ENCODE measurements around the gene KDM4B. TPM values are rescaled to one million over a fixed set of nuclear protein-coding genes. Genes with fewer than 3 reads are reported as not detected.

KDM4B gene
- total RNA-seq, 4 donors from 2014 or later = 26.0 to 51.2 (median 34.2) TPM

GRCh38 chr19:5125376-5125775 is 156.5 kb downstream of the KDM4B start:
- 92% methylated on average over 8 of the region's 17 CpGs for WGBS
- H3K36me3 ChIP-seq = peaks cover 18 to 59% (median 45%) of the 10 kb centered on the region in 4 donors
- intact Hi-C loops (cut with DNase I) = no loop called here
- no peak overlapping the region for H3K27ac ChIP-seq (replicated peaks in 1 of 4)
- no peaks in the 10 kb centered on the region for H3K9me3 ChIP-seq
- H3K4me3 ChIP-seq = no peak overlapping the region
- TF ChIP-seq POLR2A (IDR thresholded peaks at IDR 0.05; ENCODE audit: low read depth) = no peak
- no peak for TF ChIP-seq CTCF (IDR thresholded peaks at IDR 0.05)
- no peak for TF ChIP-seq EP300 (IDR thresholded peaks at IDR 0.05)
- TF ChIP-seq POLR2AphosphoS5 (IDR thresholded peaks at IDR 0.05) = no peak
- H3K4me1 ChIP-seq = peaks cover 22 to 42% (median 23%) of the 10 kb centered on the region in 4 donors
- DNase-seq (ENCODE audit: extremely low spot score) = no peak
- no peaks in the 10 kb centered on the region for H3K27me3 ChIP-seq

GRCh38 chr19:5125797-5126497 is 157.0 kb downstream of the KDM4B start:
- no peak overlapping the region for H3K4me3 ChIP-seq
- TF ChIP-seq EP300 (IDR thresholded peaks at IDR 0.05) (no peak), CTCF (IDR thresholded peaks at IDR 0.05) (no peak), POLR2AphosphoS5 (IDR thresholded peaks at IDR 0.05) (no peak), POLR2A (IDR thresholded peaks at IDR 0.05; ENCODE audit: low read depth) (no peak)
- 65% methylated on average over 11 of the region's 21 CpGs for WGBS
- intact Hi-C loops (cut with DNase I) = no loop called here
- H3K4me1 ChIP-seq = peaks cover 22 to 42% (median 23%) of the 10 kb centered on the region in 4 donors
- H3K27ac ChIP-seq (replicated peaks in 1 of 4) = no peak overlapping the region
- peaks cover 17 to 59% (median 46%) of the 10 kb centered on the region in 4 donors for H3K36me3 ChIP-seq
- DNase-seq (ENCODE audit: extremely low spot score) = no peak
- H3K27me3 ChIP-seq = no peaks in the 10 kb centered on the region
- no peaks in the 10 kb centered on the region for H3K9me3 ChIP-seq

- no peak overlapping the region for H3K27ac ChIP-seq (replicated peaks in 1 of 4)
- TF ChIP-seq EP300 (IDR thresholded peaks at IDR 0.05) (no peak), POLR2AphosphoS5 (IDR thresholded peaks at IDR 0.05) (no peak), CTCF (IDR thresholded peaks at IDR 0.05) (no peak), POLR2A (IDR thresholded peaks at IDR 0.05; ENCODE audit: low read depth) (no peak)
- no peak for DNase-seq (ENCODE audit: extremely low spot score)
- no peaks in the 10 kb centered on the region for H3K27me3 ChIP-seq
- H3K36me3 ChIP-seq = peaks cover 19 to 59% (median 44%) of the 10 kb centered on the region in 4 donors
- H3K9me3 ChIP-seq = no peaks in the 10 kb centered on the region
- 90% methylated on average over 20 of the region's 26 CpGs for WGBS
- H3K4me1 ChIP-seq = peaks cover 22 to 42% (median 23%) of the 10 kb centered on the region in 4 donors
- intact Hi-C loops (cut with DNase I) = no loop called here
- H3K4me3 ChIP-seq = no peak overlapping the region
These were observed 157.7 kb downstream of the KDM4B start for GRCh38 chr19:5126498-5127223.

- H3K4me1 ChIP-seq = peaks cover 22 to 42% (median 23%) of the 10 kb centered on the region in 4 donors
- TF ChIP-seq CTCF (IDR thresholded peaks at IDR 0.05) (no peak), EP300 (IDR thresholded peaks at IDR 0.05) (no peak), POLR2A (IDR thresholded peaks at IDR 0.05; ENCODE audit: low read depth) (no peak), POLR2AphosphoS5 (IDR thresholded peaks at IDR 0.05) (no peak)
- intact Hi-C loops (cut with DNase I) = no loop called here
- no peak overlapping the region for H3K4me3 ChIP-seq
- H3K27me3 ChIP-seq = no peaks in the 10 kb centered on the region
- peak overlapping the region in 2 of 4 donors; percentile 43 to 44 for H3K27ac ChIP-seq (replicated peaks in 1 of 4)
- H3K9me3 ChIP-seq = no peaks in the 10 kb centered on the region
- H3K36me3 ChIP-seq = peaks cover 16 to 59% (median 44%) of the 10 kb centered on the region in 4 donors
- DNase-seq (ENCODE audit: extremely low spot score) = no peak
- 80% methylated on average over 3 of the region's 12 CpGs for WGBS
These were observed 158.8 kb downstream of the KDM4B start for GRCh38 chr19:5127717-5128116.

Data from esophagus muscularis mucosa (tissue), 4 donors.